Mesodermal cell (in vitro differentiated cells): ENCODE data around the gene RASGRP4.

Source experiments
- H3K27ac ChIP-seq: 2 replicates; pipeline ENCODE4 v1.7.0; 2013; ENCODE audit warnings: mild to moderate bottlenecking, low read depth, low read length, moderate library complexity; ENCODE audit not compliant: severe bottlenecking
- H3K36me3 ChIP-seq: 2 replicates; pipeline ENCODE4 v1.7.1; 2013; ENCODE audit warnings: mild to moderate bottlenecking, low read length, moderate library complexity; ENCODE audit not compliant: control insufficient read depth, insufficient read depth
- H3K4me1 ChIP-seq: one replicate; pipeline ENCODE4 v1.7.1; 2013; ENCODE audit warnings: mild to moderate bottlenecking, low read length; ENCODE audit not compliant: insufficient read depth, control insufficient read depth, poor library complexity, severe bottlenecking
- H3K4me3 ChIP-seq: 2 replicates; pipeline ENCODE4 v1.7.0; 2013; ENCODE audit warnings: low read length, control low read depth, mild to moderate bottlenecking; ENCODE audit not compliant: insufficient read depth, poor library complexity, severe bottlenecking; ENCODE audit errors: extremely low read depth
- H3K9me3 ChIP-seq: 2 replicates; pipeline ENCODE4 v1.7.1; 2013; ENCODE audit warnings: mild to moderate bottlenecking, low read length, moderate library complexity; ENCODE audit not compliant: control insufficient read depth
- WGBS, 2 experiments: methylation state at CpG; one replicate each; pipeline ENCODE4 v1.1.5; 2013; ENCODE audit warnings: missing lambda C conversion rate in 2 of 2; ENCODE audit not compliant: insufficient coverage in 2 of 2; 5-methylcytosine and 5-hydroxymethylcytosine counted together

The RASGRP4 gene

GRCh38 chr19:38458991-38459390 lies 33.0 kb upstream of the RASGRP4 start:
- Histone ChIP-seq H3K9me3 (no peaks in the 10 kb centered on the region), H3K4me3 (no peak overlapping the region), H3K36me3 (no peaks in the 10 kb centered on the region), H3K27ac (no peak overlapping the region), H3K4me1 (no peaks in the 10 kb centered on the region)
- 88 to 92% methylated on average over 13 of the region's 13 CpGs for WGBS, 2 experiments

GRCh38 chr19:38457690-38458405 lies 31.8 kb upstream of the RASGRP4 start:
- Histone ChIP-seq H3K4me1 (no peaks in the 10 kb centered on the region), H3K9me3 (no peaks in the 10 kb centered on the region), H3K4me3 (no peak overlapping the region), H3K27ac (no peak overlapping the region), H3K36me3 (no peaks in the 10 kb centered on the region)
- 80 to 89% methylated on average over 8 to 9 of the region's 15 CpGs for WGBS, 2 experiments

- no peak overlapping the region for H3K4me3 ChIP-seq
- H3K36me3 ChIP-seq: no peaks in the 10 kb centered on the region
- WGBS, 2 experiments: 74 to 97% methylated on average over 3 of the region's 5 CpGs
- no peaks in the 10 kb centered on the region for H3K4me1 ChIP-seq
- H3K9me3 ChIP-seq: no peaks in the 10 kb centered on the region
- H3K27ac ChIP-seq: no peak overlapping the region
Observed at GRCh38 chr19:38457202-38457601, 31.2 kb upstream of the RASGRP4 start.

GRCh38 chr19:38455031-38455430 lies 29.0 kb upstream of the RASGRP4 start:
- WGBS, 2 experiments: 70 to 79% methylated on average over 2 to 3 of the region's 4 CpGs

GRCh38 chr19:38453596-38453995 lies 27.6 kb upstream of the RASGRP4 start:
- no peaks in the 10 kb centered on the region for H3K9me3 ChIP-seq
- H3K27ac ChIP-seq: no peak overlapping the region
- WGBS, 2 experiments: 95 to 98% methylated on average over 3 of the region's 3 CpGs
- H3K4me1 ChIP-seq: no peaks in the 10 kb centered on the region
- H3K4me3 ChIP-seq: no peak overlapping the region
- H3K36me3 ChIP-seq: no peaks in the 10 kb centered on the region

More at GRCh38 chr19:38455031-38455430, 29.0 kb upstream of the RASGRP4 start:
- Histone ChIP-seq H3K4me1 (no peaks in the 10 kb centered on the region), H3K27ac (no peak overlapping the region), H3K4me3 (no peak overlapping the region), H3K36me3 (no peaks in the 10 kb centered on the region), H3K9me3 (no peaks in the 10 kb centered on the region)

- Histone ChIP-seq H3K4me3 (no peak overlapping the region), H3K27ac (no peak overlapping the region), H3K9me3 (no peaks in the 10 kb centered on the region), H3K4me1 (no peaks in the 10 kb centered on the region), H3K36me3 (no peaks in the 10 kb centered on the region)
- 88 to 91% methylated on average over 39 to 45 of the region's 45 CpGs for WGBS, 2 experiments
Observed at GRCh38 chr19:38452430-38453366, 26.7 kb upstream of the RASGRP4 start.

- Histone ChIP-seq H3K27ac (no peak overlapping the region), H3K36me3 (no peaks in the 10 kb centered on the region), H3K4me1 (no peaks in the 10 kb centered on the region), H3K4me3 (no peak overlapping the region), H3K9me3 (no peaks in the 10 kb centered on the region)
- 95 to 96% methylated on average over 7 to 8 of the region's 9 CpGs for WGBS, 2 experiments
Observed at GRCh38 chr19:38451629-38452028, 25.6 kb upstream of the RASGRP4 start.

GRCh38 chr19:38451036-38451435 lies 25.0 kb upstream of the RASGRP4 start:
- Histone ChIP-seq H3K27ac (no peak overlapping the region), H3K4me3 (no peak overlapping the region), H3K36me3 (no peaks in the 10 kb centered on the region), H3K9me3 (no peaks in the 10 kb centered on the region), H3K4me1 (no peaks in the 10 kb centered on the region)
- WGBS, 2 experiments: 87 to 94% methylated on average over 6 to 8 of the region's 8 CpGs

- H3K4me3 ChIP-seq: no peak overlapping the region
- H3K9me3 ChIP-seq: no peaks in the 10 kb centered on the region
- no peaks in the 10 kb centered on the region for H3K4me1 ChIP-seq
- WGBS, 2 experiments: 67% methylated on average over 2 of the region's 5 CpGs; no CpG with 5 or more reads in 1 of the 2 experiments
- no peaks in the 10 kb centered on the region for H3K36me3 ChIP-seq
- no peak overlapping the region for H3K27ac ChIP-seq
Observed at GRCh38 chr19:38449518-38449917, 23.5 kb upstream of the RASGRP4 start.

- Histone ChIP-seq H3K27ac (no peak overlapping the region), H3K4me1 (no peaks in the 10 kb centered on the region), H3K36me3 (no peaks in the 10 kb centered on the region), H3K9me3 (no peaks in the 10 kb centered on the region), H3K4me3 (no peak overlapping the region)
- 92 to 98% methylated on average over 8 to 9 of the region's 9 CpGs for WGBS, 2 experiments
Observed at GRCh38 chr19:38448225-38448624, 22.2 kb upstream of the RASGRP4 start.
